Measurements from ENCODE around the gene LHCGR.

DNA sequence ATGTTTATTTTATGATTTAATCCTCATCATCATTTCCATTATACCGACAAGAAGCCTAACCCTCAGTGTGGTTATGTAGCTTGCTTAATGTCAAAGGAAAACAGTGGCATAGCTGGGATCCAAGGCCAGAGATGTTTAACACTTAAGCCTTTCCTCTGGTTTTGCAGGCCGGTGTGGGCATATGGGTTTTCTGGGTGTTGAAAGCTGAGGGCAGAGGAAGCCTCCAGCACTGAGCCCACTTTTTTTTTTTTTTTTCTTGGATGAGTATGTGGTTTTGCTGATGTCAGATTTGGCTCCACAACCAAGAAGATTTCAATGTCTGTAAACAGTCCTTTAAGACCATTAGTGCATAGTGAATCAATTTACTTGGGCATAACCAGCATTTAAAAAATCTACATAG, 41.3 kb downstream of the LHCGR start:
- TF ChIP-seq CTCF (IDR thresholded peaks at IDR 0.05), result no peak
- TF ChIP-seq POLR2A (IDR thresholded peaks at IDR 0.05), result no peak
- TF ChIP-seq POLR2AphosphoS5 (IDR thresholded peaks at IDR 0.05), result no peak
- TF ChIP-seq EP300 (IDR thresholded peaks at IDR 0.05), result no peak

Data from stomach (tissue), 4 donors.